GM12865 (cell line): ENCODE measurements around the gene MCHR1.

Experiments used
- DNase-seq: peaks from one replicate; pipeline ENCODE4 v3.0.0; 2010; ENCODE audit warnings: low read depth
- H3K4me3 ChIP-seq: 2 replicates; pipeline ENCODE4 v1.5.1; 2011; ENCODE audit warnings: mild to moderate bottlenecking, low read depth, low read length, control low read depth
- TF ChIP-seq, protein P1 (sequence below): IDR thresholded peaks from 2 replicates; pipeline ENCODE4 v1.5.1; 2011; ENCODE audit warnings: low read length, control low read depth, low read depth, inconsistent platforms; ENCODE audit not compliant: insufficient read depth; ENCODE audit errors: missing control alignments

Gene MCHR1

DNA sequence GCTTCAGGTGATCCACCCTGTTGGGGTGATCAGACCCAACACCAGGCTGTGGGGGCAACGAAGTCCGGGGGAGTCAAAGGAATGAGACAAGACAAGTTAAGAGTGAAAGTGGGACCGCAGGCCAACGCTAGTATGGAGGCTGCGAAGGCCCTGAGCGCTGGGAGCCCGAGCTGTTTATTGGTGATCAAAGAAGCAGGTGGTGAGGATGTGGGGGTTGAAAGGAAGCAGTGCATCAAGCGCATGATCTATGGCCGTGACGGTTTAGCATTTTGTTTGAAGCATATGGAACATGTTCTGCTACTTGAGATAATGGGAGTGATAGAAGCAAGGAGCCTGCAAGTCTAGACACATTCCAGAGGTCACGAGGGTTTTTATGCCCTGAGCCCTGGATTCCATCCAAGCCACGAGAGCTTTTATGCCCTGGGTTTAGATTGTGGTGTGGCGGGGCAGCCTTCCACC is 49.5 kb downstream of the MCHR1 start:
- H3K4me3 ChIP-seq, result no peak overlapping the region
- TF ChIP-seq, protein P1, sequence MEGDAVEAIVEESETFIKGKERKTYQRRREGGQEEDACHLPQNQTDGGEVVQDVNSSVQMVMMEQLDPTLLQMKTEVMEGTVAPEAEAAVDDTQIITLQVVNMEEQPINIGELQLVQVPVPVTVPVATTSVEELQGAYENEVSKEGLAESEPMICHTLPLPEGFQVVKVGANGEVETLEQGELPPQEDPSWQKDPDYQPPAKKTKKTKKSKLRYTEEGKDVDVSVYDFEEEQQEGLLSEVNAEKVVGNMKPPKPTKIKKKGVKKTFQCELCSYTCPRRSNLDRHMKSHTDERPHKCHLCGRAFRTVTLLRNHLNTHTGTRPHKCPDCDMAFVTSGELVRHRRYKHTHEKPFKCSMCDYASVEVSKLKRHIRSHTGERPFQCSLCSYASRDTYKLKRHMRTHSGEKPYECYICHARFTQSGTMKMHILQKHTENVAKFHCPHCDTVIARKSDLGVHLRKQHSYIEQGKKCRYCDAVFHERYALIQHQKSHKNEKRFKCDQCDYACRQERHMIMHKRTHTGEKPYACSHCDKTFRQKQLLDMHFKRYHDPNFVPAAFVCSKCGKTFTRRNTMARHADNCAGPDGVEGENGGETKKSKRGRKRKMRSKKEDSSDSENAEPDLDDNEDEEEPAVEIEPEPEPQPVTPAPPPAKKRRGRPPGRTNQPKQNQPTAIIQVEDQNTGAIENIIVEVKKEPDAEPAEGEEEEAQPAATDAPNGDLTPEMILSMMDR, result no peak
- DNase-seq, result no peak

DNA sequence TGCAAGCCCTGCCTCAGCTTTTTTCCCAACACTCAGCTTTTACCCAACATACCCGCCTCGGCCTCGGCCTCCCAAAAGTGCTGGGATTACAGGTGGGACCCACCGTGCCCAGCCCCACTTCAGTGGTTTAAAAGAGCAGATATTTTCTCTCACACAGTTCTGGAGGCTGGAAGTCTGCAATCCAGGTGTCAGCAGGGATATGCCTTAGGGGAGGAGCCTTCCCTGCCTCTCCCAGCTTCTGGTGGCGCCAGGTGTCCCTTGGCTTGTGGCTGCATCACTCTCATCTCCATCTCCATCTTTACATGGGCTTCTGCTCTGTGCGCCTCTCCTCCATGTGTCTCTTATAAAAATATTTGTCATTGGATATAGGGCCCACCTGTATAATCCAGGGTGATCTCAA is 50.0 kb downstream of the MCHR1 start:
- no peak for DNase-seq

More for the DNA sequence above, 50.0 kb downstream of the MCHR1 start:
- no peak overlapping the region for H3K4me3 ChIP-seq
- TF ChIP-seq, protein P1, result no peak
